OCI-LY3 (cell line): ENCODE data around the gene ZNF208.
A peak's percentile ranks its signal among the peaks of the same experiment; 100 is the strongest.

Experiments
- H2AFZ ChIP-seq: fragments of 200-600, 300-600 bp; shearing (Covaris generic); 2 replicates; pipeline ENCODE4 v1.6.0; 2014; ENCODE audit warnings: antibody characterized with exemption, low read depth, low read length
- H3K27ac ChIP-seq: fragments of 200-600, 300-600 bp; sonication (generic); 2 replicates; pipeline ENCODE4 v1.5.1; 2014; ENCODE audit warnings: mild to moderate bottlenecking, low read length, moderate library complexity, mixed read lengths
- H3K27me3 ChIP-seq: fragments of 200-600, 300-600 bp; sonication (generic); 2 replicates; pipeline ENCODE4 v1.6.1; 2014; ENCODE audit warnings: low read depth, low read length, mixed read lengths
- H3K36me3 ChIP-seq: fragments of 200-600, 300-600 bp; sonication (generic); replicated peaks from 2 replicates; pipeline ENCODE3; 2014; ENCODE audit warnings: low read depth, low read length, mixed read lengths
- H3K4me1 ChIP-seq: fragments of 300-600, 200-600 bp; sonication (generic); 2 replicates; pipeline ENCODE4 v1.6.1; 2014; ENCODE audit warnings: low read length, mixed read lengths
- H3K4me2 ChIP-seq: fragments of 200-600, 300-600 bp; sonication (generic); 2 replicates; pipeline ENCODE4 v1.6.1; 2014; ENCODE audit warnings: low read length, mixed read lengths
- H3K4me3 ChIP-seq: fragments of 300-600, 200-600 bp; sonication (generic); 2 replicates; pipeline ENCODE4 v1.5.1; 2014; ENCODE audit warnings: antibody characterized with exemption, mild to moderate bottlenecking, low read length, moderate library complexity
- H3K79me2 ChIP-seq: fragments of 300-600, 200-600 bp; shearing (Covaris generic); 2 replicates; pipeline ENCODE4 v1.6.1; 2014; ENCODE audit warnings: mild to moderate bottlenecking, low read length, mixed read lengths
- H3K9ac ChIP-seq: fragments of 300-600, 200-600 bp; shearing (Covaris generic); 2 replicates; pipeline ENCODE4 v1.6.0; 2014; ENCODE audit warnings: mild to moderate bottlenecking, low read length, moderate library complexity
- H3K9me3 ChIP-seq: fragments of 200-600, 300-600 bp; shearing (Covaris generic); 2 replicates; pipeline ENCODE4 v1.6.1; 2014; ENCODE audit warnings: low read length, mixed read lengths; ENCODE audit not compliant: insufficient read depth
- H4K20me1 ChIP-seq: fragments of 200-600, 300-600 bp; sonication (generic); 2 replicates; pipeline ENCODE4 v1.6.1; 2016; ENCODE audit warnings: low read length, mixed read lengths; ENCODE audit not compliant: insufficient read depth
- EZH2phosphoT487 ChIP-seq: fragments of 200-600 bp; shearing (Covaris generic); IDR thresholded peaks from 2 replicates; pipeline ENCODE4 v1.6.1; 2018; ENCODE audit warnings: antibody characterized with exemption, mixed run types, low read depth
- TF ChIP-seq, protein P1 (sequence below): fragments of 200-600, 300-600 bp; sonication (generic); IDR thresholded peaks from 2 replicates; pipeline ENCODE4 v1.5.1; 2014; ENCODE audit warnings: antibody characterized with exemption, low read length, low read depth

The ZNF208 gene

GRCh38 chr19:21912654-21913053 lies 98.1 kb downstream of the ZNF208 start:
- Histone ChIP-seq H2AFZ (no peak overlapping the region), H3K4me1 (no peaks in the 10 kb centered on the region), H3K27ac (no peak overlapping the region), H3K4me2 (no peak overlapping the region), H4K20me1 (no peaks in the 10 kb centered on the region), H3K4me3 (no peak overlapping the region), H3K36me3 (no peaks in the 10 kb centered on the region), H3K79me2 (no peaks in the 10 kb centered on the region), H3K9ac (no peak overlapping the region), H3K9me3 (no peaks in the 10 kb centered on the region; the same call in 1 of the 2 replicates), H3K27me3 (no peaks in the 10 kb centered on the region)
- TF ChIP-seq, protein P1, sequence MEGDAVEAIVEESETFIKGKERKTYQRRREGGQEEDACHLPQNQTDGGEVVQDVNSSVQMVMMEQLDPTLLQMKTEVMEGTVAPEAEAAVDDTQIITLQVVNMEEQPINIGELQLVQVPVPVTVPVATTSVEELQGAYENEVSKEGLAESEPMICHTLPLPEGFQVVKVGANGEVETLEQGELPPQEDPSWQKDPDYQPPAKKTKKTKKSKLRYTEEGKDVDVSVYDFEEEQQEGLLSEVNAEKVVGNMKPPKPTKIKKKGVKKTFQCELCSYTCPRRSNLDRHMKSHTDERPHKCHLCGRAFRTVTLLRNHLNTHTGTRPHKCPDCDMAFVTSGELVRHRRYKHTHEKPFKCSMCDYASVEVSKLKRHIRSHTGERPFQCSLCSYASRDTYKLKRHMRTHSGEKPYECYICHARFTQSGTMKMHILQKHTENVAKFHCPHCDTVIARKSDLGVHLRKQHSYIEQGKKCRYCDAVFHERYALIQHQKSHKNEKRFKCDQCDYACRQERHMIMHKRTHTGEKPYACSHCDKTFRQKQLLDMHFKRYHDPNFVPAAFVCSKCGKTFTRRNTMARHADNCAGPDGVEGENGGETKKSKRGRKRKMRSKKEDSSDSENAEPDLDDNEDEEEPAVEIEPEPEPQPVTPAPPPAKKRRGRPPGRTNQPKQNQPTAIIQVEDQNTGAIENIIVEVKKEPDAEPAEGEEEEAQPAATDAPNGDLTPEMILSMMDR = peak; percentile 19
- no peak for TF ChIP-seq EZH2phosphoT487

GRCh38 chr19:21910318-21910717 lies 100.4 kb downstream of the ZNF208 start:
- Histone ChIP-seq H3K9me3 (peaks cover 9% of the 10 kb centered on the region), H2AFZ (no peak overlapping the region)

DNA sequence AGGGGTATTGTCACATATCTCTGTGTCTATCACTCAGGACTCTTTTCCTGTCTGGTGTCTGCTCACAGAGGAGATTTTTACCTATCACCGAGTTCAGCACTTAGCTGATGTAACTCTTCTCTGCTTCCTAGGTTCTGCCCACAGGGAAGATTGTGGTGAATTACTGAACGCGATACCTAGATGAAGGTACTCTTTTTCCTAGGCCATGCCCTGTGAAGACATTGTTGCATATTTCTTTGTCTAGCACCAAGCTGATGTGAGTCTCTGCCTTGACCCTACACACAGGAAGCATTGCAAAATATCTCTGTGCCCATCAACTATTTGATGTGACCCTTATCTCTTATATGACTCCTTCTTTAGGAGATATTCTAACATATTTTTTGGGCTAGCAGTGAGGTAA lies 102.7 kb downstream of the ZNF208 start:
- H3K36me3 ChIP-seq = no peaks in the 10 kb centered on the region
- no peaks in the 10 kb centered on the region for H3K27me3 ChIP-seq
- H3K9me3 ChIP-seq = peaks cover 9% of the 10 kb centered on the region
- H4K20me1 ChIP-seq = no peaks in the 10 kb centered on the region
- H3K9ac ChIP-seq = no peak overlapping the region
- no peaks in the 10 kb centered on the region for H3K79me2 ChIP-seq
- no peak overlapping the region for H2AFZ ChIP-seq
- no peaks in the 10 kb centered on the region for H3K4me1 ChIP-seq
- H3K4me3 ChIP-seq = no peak overlapping the region
- H3K4me2 ChIP-seq = no peak overlapping the region
- H3K27ac ChIP-seq = no peak overlapping the region
- no peak for TF ChIP-seq EZH2phosphoT487
- TF ChIP-seq, protein P1 = no peak

More at GRCh38 chr19:21910318-21910717, 100.4 kb downstream of the ZNF208 start:
- no peak overlapping the region for H3K27ac ChIP-seq
- no peaks in the 10 kb centered on the region for H3K79me2 ChIP-seq
- H3K9ac ChIP-seq = no peak overlapping the region
- TF ChIP-seq, protein P1 = no peak
- TF ChIP-seq EZH2phosphoT487 = no peak
- H4K20me1 ChIP-seq = no peaks in the 10 kb centered on the region
- no peak overlapping the region for H3K4me3 ChIP-seq
- no peaks in the 10 kb centered on the region for H3K36me3 ChIP-seq
- no peak overlapping the region for H3K4me2 ChIP-seq
- H3K27me3 ChIP-seq = no peaks in the 10 kb centered on the region
- H3K4me1 ChIP-seq = no peaks in the 10 kb centered on the region

GRCh38 chr19:21907516-21907915 lies 103.2 kb downstream of the ZNF208 start:
- H3K9ac ChIP-seq = no peak overlapping the region
- H3K4me2 ChIP-seq = no peak overlapping the region
- H2AFZ ChIP-seq = no peak overlapping the region
- no peaks in the 10 kb centered on the region for H3K79me2 ChIP-seq
- H3K36me3 ChIP-seq = no peaks in the 10 kb centered on the region
- TF ChIP-seq EZH2phosphoT487 = no peak
- TF ChIP-seq, protein P1 = no peak
- H3K27ac ChIP-seq = no peak overlapping the region
- H3K4me3 ChIP-seq = no peak overlapping the region
- peaks cover 9% of the 10 kb centered on the region for H3K9me3 ChIP-seq
- H3K27me3 ChIP-seq = no peaks in the 10 kb centered on the region
- no peaks in the 10 kb centered on the region for H3K4me1 ChIP-seq
- H4K20me1 ChIP-seq = no peaks in the 10 kb centered on the region
